Activated CD4-positive, alpha-beta memory T cell treated with anti-CD3 and anti-CD28 coated beads for 36 hours (primary cell): ENCODE measurements around the gene PTPN9. TPM values are rescaled to one million over a fixed set of nuclear protein-coding genes. Genes with fewer than 3 reads are reported as not detected.
"Not testable (repeated sequence)": the region's sequence is repeated elsewhere in the genome, so short reads cannot be mapped to it uniquely, and the experiment has no call there.

ENCODE experiments used
- CTCF ChIA-PET: fragments of 350-600 bp; sonication (Branson Sonifier 250); formaldehyde crosslinking; loops from one replicate; lab custom pipeline; 2021; ENCODE audit warnings: antibody characterized with exemption, inconsistent platforms; lab: Charles Lee
- POLR2A ChIA-PET: fragments of 350-600 bp; sonication (Branson Sonifier 250); formaldehyde crosslinking; loops from one replicate; lab custom pipeline; 2021; ENCODE audit warnings: antibody characterized with exemption; lab: Charles Lee
- DNase-seq: peaks from one replicate; pipeline ENCODE4 v3.0.0-alpha.2; 2020
- H3K27ac Mint-ChIP-seq: one replicate; pipeline ENCODE4 v1.8.0; 2021; ENCODE audit warnings: mixed read lengths
- H3K27me3 Mint-ChIP-seq: one replicate; pipeline ENCODE4 v1.8.0; 2021; ENCODE audit warnings: mixed read lengths
- H3K36me3 Mint-ChIP-seq: one replicate; pipeline ENCODE4 v1.8.0; 2021; ENCODE audit warnings: mixed read lengths
- H3K4me1 Mint-ChIP-seq: one replicate; pipeline ENCODE4 v1.8.0; 2021; ENCODE audit warnings: low read depth, mixed read lengths
- H3K4me3 Mint-ChIP-seq: one replicate; pipeline ENCODE4 v1.8.0; 2021; ENCODE audit warnings: mild to moderate bottlenecking, mixed read lengths
- H3K9me3 Mint-ChIP-seq: one replicate; pipeline ENCODE4 v1.8.0; 2021; ENCODE audit warnings: mixed read lengths
- intact Hi-C: fragments of 100-400 bp; cut with micrococcal nuclease; formaldehyde crosslinking; loops from one replicate; pipeline ENCODE4 v1.15.1; 2023
- total RNA-seq, 2 experiments: library from RNA; stranded (reverse); gene quantifications; one replicate each; pipeline ENCODE4 v1.2.3, GENCODE V29; 2021

The PTPN9 gene
- total RNA-seq, 2 experiments from 2014 or later = 19.2 to 20.9 TPM

DNA sequence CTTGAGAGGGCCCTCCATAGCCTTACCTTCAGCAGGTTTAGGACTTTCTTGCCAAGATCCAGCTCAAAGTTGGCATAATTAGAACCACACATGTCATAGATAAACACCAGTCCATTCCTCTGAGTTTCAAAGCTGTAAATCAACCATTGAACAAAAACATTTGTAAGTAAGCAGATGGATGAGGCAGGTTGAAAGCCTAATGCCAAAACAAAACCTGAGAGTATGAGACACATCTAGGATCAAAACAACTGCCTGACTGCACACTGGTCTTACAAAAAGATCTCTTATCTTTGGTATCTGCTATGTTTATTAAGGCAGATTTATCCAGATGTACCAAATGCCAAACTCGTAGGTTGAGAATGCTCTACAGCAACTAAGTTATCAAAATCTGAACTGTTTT, 61.9 kb downstream of the PTPN9 start:
- Mint-ChIP-seq H3K36me3 (peaks cover 25% of the 10 kb centered on the region), H3K4me3 (no peak overlapping the region), H3K27ac (no peak overlapping the region), H3K27me3 (no peaks in the 10 kb centered on the region), H3K9me3 (no peaks in the 10 kb centered on the region), H3K4me1 (no peaks in the 10 kb centered on the region)
- DNase-seq = no peak
- intact Hi-C loops = no loop called here
- POLR2A ChIA-PET = no interaction called here
- CTCF ChIA-PET = interaction anchor here (1.6 kb wide), 1 partner anchor 9 kb away, joined by 4 read pairs; no protein-coding TSS in a partner anchor

GRCh38 chr15:75508840-75509532, 70.1 kb downstream of the PTPN9 start:
- H3K36me3 Mint-ChIP-seq = peaks cover 10% of the 10 kb centered on the region
- H3K27ac Mint-ChIP-seq = no peak overlapping the region
- ChIA-PET POLR2A (no interaction called here), CTCF (interaction anchor here (0.6 to 3.0 kb wide), 14 partner anchors 8 to 293 kb away, joined by 3 to 23 read pairs (median 4); partner anchors contain the start of genes IMP3, MAN2C1, PTPN9 and SNUPN)
- H3K27me3 Mint-ChIP-seq = no peaks in the 10 kb centered on the region
- no peak for DNase-seq
- no peaks in the 10 kb centered on the region for H3K4me1 Mint-ChIP-seq
- intact Hi-C loops = loop anchor here (1.0 kb wide), 2 partner anchors 132 to 174 kb away; no protein-coding TSS in a partner anchor
- no peaks in the 10 kb centered on the region for H3K9me3 Mint-ChIP-seq
- H3K4me3 Mint-ChIP-seq = no peak overlapping the region

- no peaks in the 10 kb centered on the region for H3K9me3 Mint-ChIP-seq
- H3K36me3 Mint-ChIP-seq = peaks cover 18% of the 10 kb centered on the region
- ChIA-PET POLR2A (no interaction called here), CTCF (no interaction called here)
- H3K27ac Mint-ChIP-seq = no peak overlapping the region
- H3K4me3 Mint-ChIP-seq = no peak overlapping the region
- intact Hi-C loops = no loop called here
- DNase-seq = no peak
- no peaks in the 10 kb centered on the region for H3K27me3 Mint-ChIP-seq
- no peaks in the 10 kb centered on the region for H3K4me1 Mint-ChIP-seq
These were observed 76.8 kb downstream of the PTPN9 start for GRCh38 chr15:75502360-75502759.

GRCh38 chr15:75493732-75494131, 85.4 kb downstream of the PTPN9 start:
- H3K27ac Mint-ChIP-seq = no peak overlapping the region
- POLR2A ChIA-PET = no interaction called here
- H3K9me3 Mint-ChIP-seq = no peaks in the 10 kb centered on the region
- no peaks in the 10 kb centered on the region for H3K27me3 Mint-ChIP-seq
- DNase-seq = no peak
- peaks cover 12% of the 10 kb centered on the region for H3K36me3 Mint-ChIP-seq
- CTCF ChIA-PET = interaction anchor here (1.2 kb wide), 1 partner anchor 124 kb away, joined by 3 read pairs; no protein-coding TSS in a partner anchor
- intact Hi-C loops = no loop called here
- H3K4me3 Mint-ChIP-seq = no peak overlapping the region
- H3K4me1 Mint-ChIP-seq = no peaks in the 10 kb centered on the region

DNA sequence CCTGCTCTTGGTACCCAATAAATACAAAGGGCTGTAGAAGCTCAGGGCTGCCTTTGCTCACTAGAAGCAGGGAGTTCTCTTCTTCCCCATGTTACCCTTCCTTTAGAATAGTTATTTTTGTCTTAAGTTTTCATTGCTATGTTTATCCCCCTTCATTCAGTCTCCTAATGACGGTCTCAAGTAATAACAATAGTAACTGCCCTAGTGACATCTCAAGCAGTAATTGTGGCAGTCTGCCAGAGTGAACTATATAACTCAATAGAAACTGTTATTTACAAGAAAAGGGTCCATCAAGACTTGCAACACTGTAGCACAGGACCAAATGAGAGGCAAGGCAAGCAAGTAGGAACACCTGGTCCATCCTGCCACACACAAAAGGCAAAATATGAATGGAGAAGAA, 95.2 kb downstream of the PTPN9 start:
- CTCF ChIA-PET = no interaction called here
- Mint-ChIP-seq H3K4me1 (peaks cover 3% of the 10 kb centered on the region), H3K4me3 (no peak overlapping the region), H3K27me3 (no peaks in the 10 kb centered on the region), H3K36me3 (peaks cover 3% of the 10 kb centered on the region), H3K9me3 (no peaks in the 10 kb centered on the region), H3K27ac (no peak overlapping the region)
- DNase-seq = no peak
- POLR2A ChIA-PET = interaction anchor here (0.6 kb wide), 1 partner anchor 74 kb away, joined by 3 read pairs; no protein-coding TSS in a partner anchor
- intact Hi-C loops = no loop called here

GRCh38 chr15:75483556-75483955, 95.6 kb downstream of the PTPN9 start:
- H3K27me3 Mint-ChIP-seq, H3K4me1 Mint-ChIP-seq, intact Hi-C loops, DNase-seq, H3K36me3 Mint-ChIP-seq, H3K4me3 Mint-ChIP-seq, POLR2A ChIA-PET, H3K27ac Mint-ChIP-seq, H3K9me3 Mint-ChIP-seq, CTCF ChIA-PET: not testable (repeated sequence)

DNA sequence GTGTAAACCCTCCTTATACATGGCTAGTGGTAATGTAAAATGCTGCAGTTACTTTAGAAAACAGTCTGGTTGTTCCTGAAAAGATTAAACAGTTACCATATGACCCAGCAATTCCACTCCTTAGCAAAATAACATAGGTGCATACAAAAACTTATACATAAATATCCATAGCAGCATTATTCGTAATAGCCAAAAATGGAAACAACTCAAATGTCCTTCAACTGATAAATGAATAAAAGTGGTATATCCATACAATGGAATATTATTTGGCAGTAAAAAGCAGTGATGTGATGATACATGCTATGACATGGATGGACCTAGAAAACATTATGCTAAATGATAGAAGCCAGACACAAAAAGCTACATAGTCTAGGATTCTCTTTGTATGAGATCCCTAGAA, 96.0 kb downstream of the PTPN9 start:
- H3K4me1 Mint-ChIP-seq = peaks cover 3% of the 10 kb centered on the region
- H3K36me3 Mint-ChIP-seq = peaks cover 3% of the 10 kb centered on the region
- no peak overlapping the region for H3K27ac Mint-ChIP-seq
- no peak for DNase-seq
- intact Hi-C loops = no loop called here
- no peaks in the 10 kb centered on the region for H3K9me3 Mint-ChIP-seq
- H3K4me3 Mint-ChIP-seq = no peak overlapping the region
- POLR2A ChIA-PET = no interaction called here
- H3K27me3 Mint-ChIP-seq = no peaks in the 10 kb centered on the region
- CTCF ChIA-PET = no interaction called here

- DNase-seq, POLR2A ChIA-PET, H3K27ac Mint-ChIP-seq, H3K27me3 Mint-ChIP-seq, H3K9me3 Mint-ChIP-seq, H3K4me1 Mint-ChIP-seq, CTCF ChIA-PET, H3K4me3 Mint-ChIP-seq, intact Hi-C loops, H3K36me3 Mint-ChIP-seq: not testable (repeated sequence)
These were observed 98.7 kb downstream of the PTPN9 start for GRCh38 chr15:75480463-75480862.

DNA sequence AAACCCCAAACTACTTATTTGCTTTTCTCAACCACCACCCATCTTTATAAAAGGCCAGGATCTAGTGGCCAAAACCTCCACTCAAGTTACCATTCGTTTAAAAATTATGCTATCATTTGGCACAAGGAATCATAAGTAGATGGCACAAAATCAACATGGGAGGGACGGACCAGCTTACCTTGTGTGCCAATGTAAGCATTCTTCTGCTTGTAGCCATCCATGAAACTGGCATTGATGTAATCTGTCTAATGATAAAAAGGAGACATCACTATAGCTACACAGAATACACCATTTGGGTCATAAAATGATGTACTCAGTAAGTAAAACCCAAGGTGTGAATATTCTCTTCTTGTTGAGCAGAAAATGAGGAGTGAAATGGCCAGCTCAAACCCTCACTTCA, 99.4 kb downstream of the PTPN9 start:
- no peak overlapping the region for H3K4me3 Mint-ChIP-seq
- POLR2A ChIA-PET = no interaction called here
- no peaks in the 10 kb centered on the region for H3K9me3 Mint-ChIP-seq

GRCh38 chr15:75477094-75477493, 102.0 kb downstream of the PTPN9 start:
- not testable (repeated sequence) for H3K36me3 Mint-ChIP-seq

More for the DNA sequence above, 99.4 kb downstream of the PTPN9 start:
- H3K36me3 Mint-ChIP-seq = no peaks in the 10 kb centered on the region
- peaks cover 3% of the 10 kb centered on the region for H3K4me1 Mint-ChIP-seq
- no peak for DNase-seq
- H3K27me3 Mint-ChIP-seq = no peaks in the 10 kb centered on the region
- intact Hi-C loops = no loop called here
- CTCF ChIA-PET = no interaction called here
- no peak overlapping the region for H3K27ac Mint-ChIP-seq

DNA sequence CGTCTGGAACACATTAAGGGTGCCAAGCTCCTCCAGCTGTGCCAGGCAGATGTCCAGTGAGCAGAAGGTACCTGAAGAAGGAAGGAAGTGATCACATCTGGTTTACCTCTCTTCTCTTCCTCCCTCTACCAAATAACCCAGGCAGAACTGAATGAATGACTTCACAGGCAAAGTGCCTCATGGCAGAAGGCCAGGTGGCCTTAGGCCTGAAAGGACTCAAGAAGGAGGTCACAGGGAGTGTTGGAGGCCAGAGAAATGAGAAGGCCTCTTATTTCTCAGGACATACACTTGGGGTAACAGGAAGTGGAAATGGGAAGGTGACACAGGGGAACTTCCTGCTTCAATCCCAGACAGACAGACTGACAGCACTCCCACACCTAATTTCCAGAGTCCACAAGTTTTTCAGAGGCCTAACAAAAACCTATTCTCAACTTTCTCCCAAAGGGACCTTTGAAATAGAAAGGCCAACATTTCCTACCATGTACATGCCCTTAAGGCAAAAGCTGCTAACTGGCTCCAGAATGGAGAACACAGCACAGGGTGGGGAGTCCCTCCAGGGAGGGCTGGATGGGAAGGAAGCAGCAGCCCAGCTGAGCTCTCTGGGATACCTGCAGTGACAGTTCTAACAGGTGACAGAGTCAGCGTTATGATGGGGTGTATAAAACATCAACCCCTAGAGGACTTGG, 110.1 kb downstream of the PTPN9 start:
- Mint-ChIP-seq H3K36me3 (peaks cover 22% of the 10 kb centered on the region), H3K4me3 (no peak overlapping the region), H3K9me3 (no peaks in the 10 kb centered on the region), H3K27ac (no peak overlapping the region), H3K27me3 (no peaks in the 10 kb centered on the region), H3K4me1 (no peaks in the 10 kb centered on the region)
- ChIA-PET CTCF (no interaction called here), POLR2A (no interaction called here)
- DNase-seq = no peak
- intact Hi-C loops = no loop called here

More at GRCh38 chr15:75477094-75477493, 102.0 kb downstream of the PTPN9 start:
- H3K27me3 Mint-ChIP-seq, DNase-seq, intact Hi-C loops, H3K9me3 Mint-ChIP-seq, H3K4me3 Mint-ChIP-seq, POLR2A ChIA-PET, H3K27ac Mint-ChIP-seq, H3K4me1 Mint-ChIP-seq, CTCF ChIA-PET: not testable (repeated sequence)

GRCh38 chr15:75460646-75461045, 118.5 kb downstream of the PTPN9 start:
- ChIA-PET CTCF (interaction anchor here (0.7 kb wide), 1 partner anchor 92 kb away, joined by 3 read pairs; the partner anchor contains the start of gene MAN2C1), POLR2A (no interaction called here)
- H3K27me3 Mint-ChIP-seq = no peaks in the 10 kb centered on the region
- H3K4me1 Mint-ChIP-seq = peaks cover 10% of the 10 kb centered on the region
- H3K4me3 Mint-ChIP-seq = no peak overlapping the region
- DNase-seq = no peak
- H3K27ac Mint-ChIP-seq = no peak overlapping the region
- H3K36me3 Mint-ChIP-seq = no peaks in the 10 kb centered on the region
- intact Hi-C loops = no loop called here
- no peaks in the 10 kb centered on the region for H3K9me3 Mint-ChIP-seq
